CD4-positive, CD25-positive, alpha-beta regulatory T cell (primary cell): Measurements from ENCODE around the gene KIF11. TPM values are rescaled to one million over a fixed set of nuclear protein-coding genes. Genes with fewer than 3 reads are reported as not detected.
A peak's percentile ranks its signal among the peaks of the same experiment; 100 is the strongest.

Experiments
- ATAC-seq, 2 donors: fragments of 150-1000 bp; cut with Tn5 transposase; one replicate each; pipeline ENCODE4 v1.10.0; 2021; ENCODE audit warnings: low read depth in 2 of 2, moderate number of reproducible peaks in 2 of 2, moderate library complexity in 1 of 2
- DNase-seq, 3 donors: peaks; one replicate each; pipeline versions ENCODE4 v3.0.0 to v3.0.0-alpha.2; 2012 to 2022; ENCODE audit warnings: mixed read lengths in 1 of 3
- H3K27ac ChIP-seq: one replicate; pipeline ENCODE4 v1.7.0; 2013; ENCODE audit warnings: mild to moderate bottlenecking, low read length; ENCODE audit not compliant: insufficient read depth, poor library complexity, severe bottlenecking
- H3K27me3 ChIP-seq: one replicate; pipeline ENCODE4 v1.7.0; 2013; ENCODE audit warnings: low read length; ENCODE audit not compliant: control insufficient read depth, insufficient read depth
- H3K36me3 ChIP-seq: one replicate; pipeline ENCODE4 v1.7.0; 2013; ENCODE audit warnings: mild to moderate bottlenecking, low read length, moderate library complexity; ENCODE audit not compliant: control insufficient read depth, insufficient read depth
- H3K4me1 ChIP-seq: 2 replicates; pipeline ENCODE4 v1.7.0; 2013; ENCODE audit warnings: mild to moderate bottlenecking, low read length; ENCODE audit not compliant: insufficient read depth, control insufficient read depth, poor library complexity, severe bottlenecking
- H3K4me3 ChIP-seq: one replicate; pipeline ENCODE4 v1.7.0; 2013; ENCODE audit warnings: low read depth, mild to moderate bottlenecking, low read length, moderate library complexity
- H3K9me3 ChIP-seq, 2 experiments: 1 replicate in 1 of 2; 2 replicates in 1 of 2; pipeline ENCODE4 v1.7.0; 2013; ENCODE audit warnings: low read length in 2 of 2, mild to moderate bottlenecking in 1 of 2, moderate library complexity in 1 of 2; ENCODE audit not compliant: control insufficient read depth in 2 of 2
- H3K27ac Mint-ChIP-seq, 3 donors: one replicate each; pipeline ENCODE4 v1.8.0; 2020 to 2022; ENCODE audit warnings: mild to moderate bottlenecking in 3 of 3, mixed read lengths in 3 of 3, moderate library complexity in 2 of 3
- H3K27me3 Mint-ChIP-seq: one replicate; pipeline ENCODE4 v1.8.0; 2022; ENCODE audit warnings: mild to moderate bottlenecking, mixed read lengths
- H3K36me3 Mint-ChIP-seq: one replicate; pipeline ENCODE4 v1.8.0; 2020; ENCODE audit warnings: mixed read lengths
- H3K4me1 Mint-ChIP-seq, 4 donors: one replicate each; pipeline ENCODE4 v1.8.0; 2020 to 2022; ENCODE audit warnings: mixed read lengths in 4 of 4, mild to moderate bottlenecking in 1 of 4
- H3K4me3 Mint-ChIP-seq, 4 donors: one replicate each; pipeline ENCODE4 v1.8.0; 2020 to 2022; ENCODE audit warnings: mild to moderate bottlenecking in 4 of 4, mixed read lengths in 4 of 4, moderate library complexity in 3 of 4
- H3K9me3 Mint-ChIP-seq, 7 donors: one replicate each; pipeline ENCODE4 v1.8.0; 2020 to 2022; ENCODE audit warnings: mixed read lengths in 7 of 7, mild to moderate bottlenecking in 3 of 7, moderate library complexity in 2 of 7
- polyA plus RNA-seq, 4 donors: library from polyadenylated mRNA; unstranded; fragments of 300-500 nt; fragmentation: Illumina TruSeq; gene quantifications; one replicate each; pipeline ENCODE4 v1.2.3, GENCODE V29; 2021
- total RNA-seq: library from RNA; stranded (reverse); gene quantifications from one replicate; pipeline ENCODE4 v1.2.3, GENCODE V29; 2022

KIF11 gene
- total and polyA plus RNA-seq, 5 donors from 2014 or later: 2.1 to 6.8 (median 3.0) TPM

DNA sequence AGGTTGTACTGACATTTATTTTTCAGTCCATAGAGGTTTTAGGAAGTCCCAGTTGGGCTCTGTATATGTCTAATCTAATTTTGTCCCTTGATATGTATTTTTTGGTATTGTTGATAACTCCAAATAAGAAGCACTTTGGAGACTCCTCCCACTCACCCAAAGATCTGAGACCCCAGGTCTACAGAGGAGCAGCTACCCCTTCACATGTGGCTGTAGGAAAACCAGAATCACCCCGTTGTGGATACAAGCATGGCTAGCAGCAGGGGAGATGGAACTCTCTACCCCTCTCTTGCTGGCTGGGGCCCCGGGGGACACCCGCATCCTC, 106.2 kb downstream of the KIF11 start:
- H3K4me1 Mint-ChIP-seq: peaks cover 11 to 27% (median 17%) of the 10 kb centered on the region in 4 donors
- peaks cover 17% of the 10 kb centered on the region for H3K4me1 ChIP-seq
- ATAC-seq (no peak), DNase-seq (no peak)
- no peaks in the 10 kb centered on the region for H3K9me3 ChIP-seq
- peak overlapping the region; percentile 63 to 86 (median 84) for H3K4me3 Mint-ChIP-seq
- no peaks in the 10 kb centered on the region for H3K36me3 Mint-ChIP-seq
- no peak overlapping the region for H3K27ac Mint-ChIP-seq
- H3K36me3 ChIP-seq: no peaks in the 10 kb centered on the region
- H3K9me3 Mint-ChIP-seq: peaks cover 0 to 1% (median 0%) of the 10 kb centered on the region in 7 donors
- peaks cover 30% of the 10 kb centered on the region for H3K27me3 ChIP-seq
- H3K27ac ChIP-seq: no peak overlapping the region
- peak overlapping the region; percentile 42 for H3K4me3 ChIP-seq
- peaks cover 80% of the 10 kb centered on the region for H3K27me3 Mint-ChIP-seq

GRCh38 chr10:92699518-92700381, 106.8 kb downstream of the KIF11 start:
- peaks cover 80% of the 10 kb centered on the region for H3K27me3 Mint-ChIP-seq

GRCh38 chr10:92702301-92702916, 109.5 kb downstream of the KIF11 start:
- H3K27me3 Mint-ChIP-seq: peaks cover 74% of the 10 kb centered on the region
- peaks cover 15% of the 10 kb centered on the region for H3K27me3 ChIP-seq
- DNase-seq (no peak), ATAC-seq (no peak)
- no peak overlapping the region for H3K4me3 Mint-ChIP-seq
- H3K36me3 ChIP-seq: no peaks in the 10 kb centered on the region
- H3K4me3 ChIP-seq: no peak overlapping the region
- H3K4me1 ChIP-seq: peaks cover 17% of the 10 kb centered on the region
- H3K9me3 ChIP-seq: no peaks in the 10 kb centered on the region
- H3K27ac Mint-ChIP-seq: no peak overlapping the region
- H3K27ac ChIP-seq: no peak overlapping the region
- peaks cover 0 to 1% (median 0%) of the 10 kb centered on the region in 7 donors for H3K9me3 Mint-ChIP-seq
- no peaks in the 10 kb centered on the region for H3K36me3 Mint-ChIP-seq
- peaks cover 11 to 27% (median 17%) of the 10 kb centered on the region in 4 donors for H3K4me1 Mint-ChIP-seq

More at GRCh38 chr10:92699518-92700381, 106.8 kb downstream of the KIF11 start:
- Histone ChIP-seq H3K9me3 (no peaks in the 10 kb centered on the region), H3K27me3 (peaks cover 26% of the 10 kb centered on the region), H3K4me1 (peaks cover 17% of the 10 kb centered on the region), H3K27ac (no peak overlapping the region), H3K36me3 (no peaks in the 10 kb centered on the region), H3K4me3 (peak overlapping the region; percentile 42)
- Mint-ChIP-seq H3K9me3 (peaks cover 0 to 1% (median 0%) of the 10 kb centered on the region in 7 donors), H3K4me3 (peak overlapping the region; percentile 63 to 86 (median 84)), H3K27ac (peak overlapping the region in 2 of 3 donors; percentile 3 to 45), H3K4me1 (peaks cover 11 to 27% (median 17%) of the 10 kb centered on the region in 4 donors), H3K36me3 (no peaks in the 10 kb centered on the region)
- DNase-seq (peak in 2 of 3 donors; percentile 11 to 66), ATAC-seq (peak; percentile 34 to 43)

Other genes starting within 250 kb of the KIF11 start
- 38.1 TPM for gene IDE, start 19.0 kb upstream of the KIF11 start, total RNA-seq
- 10 to 100 TPM; 17.0 to 29.9 (median 25.6) TPM for gene IDE, start 19.0 kb upstream of the KIF11 start, polyA plus RNA-seq
- gene HHEX, start 96.8 kb downstream of the KIF11 start, total RNA-seq: 1.2 TPM
- gene HHEX, start 96.8 kb downstream of the KIF11 start, polyA plus RNA-seq: under 1 TPM in 3 of 4 donors, not detected in 1; 0.19 to 0.71 (median 0.22) TPM